NCI-H146 treated with DMSO at 0.1 percent for 48 hours (cell line): ENCODE measurements around the gene MORN1.
"Not testable (repeated sequence)": the region's sequence is repeated elsewhere in the genome, so short reads cannot be mapped to it uniquely, and the experiment has no call there.

ENCODE experiments used
- DNase-seq: peaks from one replicate; lab custom pipeline; 2025; ENCODE audit not compliant: unreplicated experiment; lab: John Stamatoyannopoulos, UW

The MORN1 gene

GRCh38 chr1:2341706-2342383 lies 49.5 kb downstream of the MORN1 start:
- no peak for DNase-seq

GRCh38 chr1:2340918-2341254 lies 50.5 kb downstream of the MORN1 start:
- no peak for DNase-seq

- no peak for DNase-seq
These were observed 51.1 kb downstream of the MORN1 start for GRCh38 chr1:2340086-2340917.

GRCh38 chr1:2339206-2340085 lies 51.9 kb downstream of the MORN1 start:
- no peak for DNase-seq

GRCh38 chr1:2337501-2337900 lies 53.9 kb downstream of the MORN1 start:
- DNase-seq = no peak

- no peak for DNase-seq
These were observed 54.3 kb downstream of the MORN1 start for GRCh38 chr1:2337081-2337480.

- no peak for DNase-seq
These were observed 54.9 kb downstream of the MORN1 start for GRCh38 chr1:2336499-2336898.

GRCh38 chr1:2335721-2336455 lies 55.5 kb downstream of the MORN1 start:
- DNase-seq = no peak

GRCh38 chr1:2334883-2335534 lies 56.3 kb downstream of the MORN1 start:
- no peak for DNase-seq

- DNase-seq = no peak
These were observed 57.0 kb downstream of the MORN1 start for GRCh38 chr1:2334366-2334765.

GRCh38 chr1:2331580-2331979 lies 59.8 kb downstream of the MORN1 start:
- not testable (repeated sequence) for DNase-seq

GRCh38 chr1:2331200-2331544 lies 60.2 kb downstream of the MORN1 start:
- no peak for DNase-seq

- no peak for DNase-seq
These were observed 60.7 kb downstream of the MORN1 start for GRCh38 chr1:2330519-2331199.

GRCh38 chr1:2330035-2330434 lies 61.3 kb downstream of the MORN1 start:
- no peak for DNase-seq

GRCh38 chr1:2328676-2329455 lies 62.5 kb downstream of the MORN1 start:
- no peak for DNase-seq

GRCh38 chr1:2327841-2328240 lies 63.5 kb downstream of the MORN1 start:
- no peak for DNase-seq

- DNase-seq = not testable (repeated sequence)
These were observed 64.2 kb downstream of the MORN1 start for GRCh38 chr1:2327162-2327561.

GRCh38 chr1:2326524-2326923 lies 64.8 kb downstream of the MORN1 start:
- DNase-seq = no peak
